K562 (cell line): Measurements from ENCODE around the gene IL6R. TPM values are rescaled to one million over a fixed set of nuclear protein-coding genes. Genes with fewer than 3 reads are reported as not detected.

ENCODE experiments used
- ATAC-seq: fragments of 200-7000 bp; cut with Tn5 transposase; 3 replicates; pipeline ENCODE4 v1.9.1; 2020; ENCODE audit warnings: moderate library complexity
- BruUV-seq: library from RNA; stranded (reverse); fragments of 400-500 nt; replicated peaks from 2 replicates; lab custom pipeline; 2021; lab: Mats Ljungman, UMichigan
- CTCF ChIA-PET: fragments of 300-600 bp; formaldehyde crosslinking; extraction: SDS; loops from one replicate; lab custom pipeline; 2021; ENCODE audit warnings: low intra/inter-chr PET ratio; lab: Yijun Ruan, JAX
- POLR2A ChIA-PET: fragments of 300-600, 350-650 bp; sonication (Branson Sonifier 250); formaldehyde crosslinking; extraction: SDS; loops from one replicate; lab custom pipeline; 2021; ENCODE audit warnings: antibody characterized with exemption, inconsistent platforms; lab: Yijun Ruan, JAX
- DNase-seq, 4 experiments: peaks; one replicate each; pipeline versions ENCODE4 v3.0.0 to v3.0.0-alpha.2; 2011 to 2018; ENCODE audit warnings: low spot score in 3 of 4, mixed read lengths in 3 of 4; ENCODE audit errors: extremely low read depth in 1 of 4
- FAIRE-seq: peaks from 2 replicates; lab custom pipeline; 2011; peaks lifted over from hg19 to GRCh38; lab: Jason Lieb, UNC
- H2AFZ ChIP-seq: 2 replicates; pipeline ENCODE4 v1.6.0; 2011; ENCODE audit warnings: low read depth, low read length, control low read depth, inconsistent platforms
- H3K27ac ChIP-seq: fragments of 200-600 bp; 3 replicates; pipeline ENCODE4 v1.8.0; 2011; ENCODE audit warnings: low read depth, mild to moderate bottlenecking, control low read depth, inconsistent platforms, low read length, moderate library complexity, mixed read lengths; ENCODE audit errors: extremely low read depth
- H3K27me3 ChIP-seq, 2 experiments: fragments of 300-600 bp in 1 of 2; 2 replicates in 1 of 2; 3 replicates in 1 of 2; pipeline versions ENCODE4 v1.6.0 to v1.8.0; 2011; ENCODE audit warnings: inconsistent platforms in 2 of 2, low read length in 2 of 2, mild to moderate bottlenecking in 1 of 2, mixed read lengths in 1 of 2, moderate library complexity in 1 of 2; ENCODE audit not compliant: control insufficient read depth in 2 of 2, insufficient read depth in 2 of 2
- H3K36me3 ChIP-seq: fragments of 300-600 bp; 3 replicates; pipeline ENCODE4 v1.8.0; 2011; ENCODE audit warnings: mild to moderate bottlenecking, low read length, inconsistent platforms; ENCODE audit not compliant: control insufficient read depth, insufficient read depth
- H3K4me1 ChIP-seq, 2 experiments: fragments of 200-600 bp in 1 of 2; replicated peaks in 1 of 2; 2 replicates in 1 of 2; 3 replicates in 1 of 2; pipeline versions ENCODE4 v1.5.1 to v1.8.0; 2011; ENCODE audit warnings: inconsistent platforms in 2 of 2, low read length in 2 of 2, mild to moderate bottlenecking in 1 of 2, mixed read lengths in 1 of 2, moderate library complexity in 1 of 2; ENCODE audit not compliant: control insufficient read depth in 2 of 2, insufficient read depth in 2 of 2
- H3K4me2 ChIP-seq: 2 replicates; pipeline ENCODE4 v1.6.1; 2011; ENCODE audit warnings: low read length, control low read depth, inconsistent platforms, mixed read lengths; ENCODE audit not compliant: insufficient read depth
- H3K4me3 ChIP-seq: fragments of 200-600 bp; sonication (generic), shearing (Covaris generic); 2 replicates; pipeline ENCODE4 v1.5.1; 2016; ENCODE audit warnings: control low read depth, inconsistent platforms
- H3K79me2 ChIP-seq: fragments of 200-600 bp; 3 replicates; pipeline ENCODE4 v1.8.0; 2011; ENCODE audit warnings: low read length, inconsistent platforms; ENCODE audit not compliant: control insufficient read depth, insufficient read depth
- H3K9ac ChIP-seq, 2 experiments: 2 replicates each; pipeline versions ENCODE4 v1.6.0 to v1.6.1; 2011; ENCODE audit warnings: low read depth in 2 of 2, low read length in 2 of 2, control low read depth in 1 of 2, inconsistent platforms in 1 of 2, mild to moderate bottlenecking in 1 of 2, mixed read lengths in 1 of 2; ENCODE audit not compliant: insufficient read depth in 1 of 2
- H3K9me1 ChIP-seq: one replicate; pipeline ENCODE4 v1.6.0; 2011; ENCODE audit warnings: inconsistent platforms, mild to moderate bottlenecking, low read length, moderate library complexity; ENCODE audit not compliant: control insufficient read depth, insufficient read depth
- H3K9me3 ChIP-seq: replicated peaks from 2 replicates; pipeline ENCODE4 v1.5.1; 2011; ENCODE audit warnings: low read depth, low read length, inconsistent platforms; ENCODE audit not compliant: control insufficient read depth, insufficient read depth
- H4K20me1 ChIP-seq: replicated peaks from 2 replicates; pipeline ENCODE4 v1.6.1; 2011; ENCODE audit warnings: low read length, inconsistent platforms, mixed read lengths; ENCODE audit not compliant: control insufficient read depth, insufficient read depth
- DACH1 ChIP-seq: fragments of 450-650 bp; IDR thresholded peaks from 2 replicates; pipeline ENCODE4 v1.6.1; 2018; ENCODE audit not compliant: partially characterized antibody
- HMGN3 ChIP-seq: IDR thresholded peaks from 2 replicates; pipeline ENCODE4 v1.6.1; 2011; ENCODE audit warnings: borderline replicate concordance, low read depth, mild to moderate bottlenecking, mixed read lengths, low read length; ENCODE audit not compliant: insufficient read length; ENCODE audit errors: extremely low read depth
- TRIM28 ChIP-seq: fragments of 450-650 bp; IDR thresholded peaks from 2 replicates; pipeline ENCODE4 v1.6.1; 2017
- ZNF146 ChIP-seq: IDR thresholded peaks from one replicate; pipeline ENCODE4 v1.6.1; 2018; ENCODE audit warnings: missing compliant biosample characterization; ENCODE audit not compliant: unreplicated experiment
- WGBS: fragments of 100-300 bp; shearing (Covaris generic); methylation state at CpG from one replicate; pipeline ENCODE4 v1.1.6; 2016; ENCODE audit warnings: low coverage, mixed read lengths; ENCODE audit not compliant: insufficient coverage; ENCODE audit errors: missing lambda C conversion rate; 5-methylcytosine and 5-hydroxymethylcytosine counted together
- in situ Hi-C: fragments of 300-500 bp; cut with MboI; formaldehyde crosslinking; loops from 4 replicates; pipeline ENCODE4 v1.15.0; 2018; ENCODE audit warnings: inconsistent platforms, mixed read lengths
- intact Hi-C: fragments of 100-400 bp; cut with micrococcal nuclease; formaldehyde crosslinking; loops from 2 replicates; pipeline ENCODE4 v1.14.2; 2022
- polyA plus RNA-seq, 8 experiments: library from polyadenylated mRNA; depleted of rRNA in 4 of 8; stranded (reverse) in 5 of 8; unstranded in 3 of 8; fragments of >200 nt; fragmentation: Nextera tagmentation in 2 of 8; fragmentation: Illumina TruSeq in 1 of 8; extraction: Ambion mirVana in 2 of 8; extraction: Trizol in 1 of 8; gene quantifications; 2 replicates each; pipeline versions ENCODE4 v1.2.1 to v1.2.3, GENCODE V29; 2011 to 2014; ENCODE audit warnings: inconsistent platforms in 1 of 8, missing spikeins in 1 of 8
- total RNA-seq, 7 experiments: library from RNA; depleted of rRNA in 6 of 7; stranded (reverse); fragments of >200 nt in 6 of 7; fragmentation: Illumina TruSeq in 2 of 7; extraction: Trizol in 2 of 7; gene quantifications; 2 replicates each; pipeline versions ENCODE4 v1.2.1 to v1.2.3, GENCODE V29; 2011 to 2021; ENCODE audit warnings: low replicate concordance in 1 of 7
- TF ChIP-seq, protein P1 (sequence below), 2 experiments: IDR thresholded peaks in 1 of 2; conservative IDR thresholded peaks in 1 of 2; 2 replicates each; pipeline ENCODE4 v1.6.1; 2016; ENCODE audit warnings: low read depth in 2 of 2, mild to moderate bottlenecking in 1 of 2, missing compliant biosample characterization in 1 of 2, missing genetic modification characterization in 1 of 2, moderate library complexity in 1 of 2
- TF ChIP-seq, protein P2 (sequence below): fragments of 200-600 bp; sonication (generic); IDR thresholded peaks from one replicate; pipeline ENCODE4 v1.6.1; 2012; ENCODE audit warnings: mild to moderate bottlenecking, low read depth, low read length, inconsistent platforms

Gene IL6R
- total and polyA plus RNA-seq, 9 of the 15 experiments (the other 6 are each of a cell fraction or from before 2014, with no cell fraction given) = 0.05 to 1.1 (median 0.11) TPM; not detected in 2

DNA sequence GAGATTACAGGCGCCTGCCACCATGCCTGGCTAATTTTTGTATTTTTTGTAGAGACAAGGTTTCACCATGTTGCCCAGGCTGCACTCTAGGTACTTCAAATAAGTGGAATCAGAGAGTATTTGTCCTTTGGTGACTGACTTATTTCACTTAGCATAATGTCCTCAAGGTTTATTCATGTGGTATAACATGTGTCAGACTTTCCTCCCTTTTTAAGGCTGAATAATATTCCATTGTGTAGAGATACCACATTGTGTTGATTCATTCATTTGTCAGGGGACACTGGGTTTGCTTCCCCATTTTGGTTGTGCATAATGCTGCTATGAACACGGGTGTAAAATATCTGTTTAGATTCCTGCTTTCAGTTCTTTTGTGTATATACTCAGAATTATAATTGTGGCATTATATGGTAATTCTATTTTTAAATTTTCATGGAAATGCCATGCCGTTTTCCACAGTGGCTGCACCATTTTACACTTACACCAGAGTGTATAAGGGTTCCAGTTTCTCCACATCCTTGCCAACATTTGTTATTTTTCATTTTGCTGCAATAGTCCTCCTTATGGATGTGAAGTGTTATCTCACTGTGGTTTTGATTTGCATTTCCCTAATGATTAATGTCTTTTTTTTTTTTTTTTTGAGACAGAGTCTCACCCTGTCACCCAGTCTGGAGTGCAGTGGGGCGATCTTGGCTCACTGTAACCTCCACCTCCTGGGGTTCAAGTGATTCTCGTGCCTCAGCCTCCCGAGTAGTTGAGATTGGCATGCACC lies 35.1 kb downstream of the IL6R start:
- Histone ChIP-seq H3K36me3 (no peaks in the 10 kb centered on the region), H3K9me1 (no peaks in the 10 kb centered on the region), H4K20me1 (0 out of 2 replicates have a peak, but pooled peaks cover 3% of the 10 kb centered on the region), H3K9me3 (no peaks in the 10 kb centered on the region), H3K27ac (no peak overlapping the region), H3K9ac (no peak overlapping the region), H2AFZ (no peak overlapping the region), H3K79me2 (no peaks in the 10 kb centered on the region), H3K27me3 (peaks cover 16 to 32% of the 10 kb centered on the region in 2 experiments), H3K4me1 (peaks cover 7 to 9% of the 10 kb centered on the region in 2 experiments; a peak in 4 of 5 replicates), H3K4me2 (no peak overlapping the region), H3K4me3 (no peak overlapping the region)
- ChIA-PET CTCF (no interaction called here), POLR2A (no interaction called here)
- DNase-seq (no peak), FAIRE-seq (no peak), ATAC-seq (no peak)
- 3% methylated on average over 6 of the region's 6 CpGs for WGBS
- in situ Hi-C loops = no loop called here
- intact Hi-C loops = no loop called here
- BruUV-seq = no TSS peak
- TF ChIP-seq TRIM28 (no peak), DACH1 (no peak), ZNF146 (CRISPR knock-in tag) (peak; percentile 29), HMGN3 (no peak)
- TF ChIP-seq, protein P1, sequence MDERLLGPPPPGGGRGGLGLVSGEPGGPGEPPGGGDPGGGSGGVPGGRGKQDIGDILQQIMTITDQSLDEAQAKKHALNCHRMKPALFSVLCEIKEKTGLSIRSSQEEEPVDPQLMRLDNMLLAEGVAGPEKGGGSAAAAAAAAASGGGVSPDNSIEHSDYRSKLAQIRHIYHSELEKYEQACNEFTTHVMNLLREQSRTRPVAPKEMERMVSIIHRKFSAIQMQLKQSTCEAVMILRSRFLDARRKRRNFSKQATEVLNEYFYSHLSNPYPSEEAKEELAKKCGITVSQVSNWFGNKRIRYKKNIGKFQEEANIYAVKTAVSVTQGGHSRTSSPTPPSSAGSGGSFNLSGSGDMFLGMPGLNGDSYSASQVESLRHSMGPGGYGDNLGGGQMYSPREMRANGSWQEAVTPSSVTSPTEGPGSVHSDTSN (CRISPR knock-in tag; IDR thresholded peaks at IDR 0.05; ENCODE audit: low read depth) = no peak
- TF ChIP-seq, protein P1 (tag; conservative IDR thresholded peaks at IDR 0.05; ENCODE audit: low read depth) = 0 out of 2 replicates have a peak, but pooled peaks have one; percentile 10
- TF ChIP-seq, protein P2, sequence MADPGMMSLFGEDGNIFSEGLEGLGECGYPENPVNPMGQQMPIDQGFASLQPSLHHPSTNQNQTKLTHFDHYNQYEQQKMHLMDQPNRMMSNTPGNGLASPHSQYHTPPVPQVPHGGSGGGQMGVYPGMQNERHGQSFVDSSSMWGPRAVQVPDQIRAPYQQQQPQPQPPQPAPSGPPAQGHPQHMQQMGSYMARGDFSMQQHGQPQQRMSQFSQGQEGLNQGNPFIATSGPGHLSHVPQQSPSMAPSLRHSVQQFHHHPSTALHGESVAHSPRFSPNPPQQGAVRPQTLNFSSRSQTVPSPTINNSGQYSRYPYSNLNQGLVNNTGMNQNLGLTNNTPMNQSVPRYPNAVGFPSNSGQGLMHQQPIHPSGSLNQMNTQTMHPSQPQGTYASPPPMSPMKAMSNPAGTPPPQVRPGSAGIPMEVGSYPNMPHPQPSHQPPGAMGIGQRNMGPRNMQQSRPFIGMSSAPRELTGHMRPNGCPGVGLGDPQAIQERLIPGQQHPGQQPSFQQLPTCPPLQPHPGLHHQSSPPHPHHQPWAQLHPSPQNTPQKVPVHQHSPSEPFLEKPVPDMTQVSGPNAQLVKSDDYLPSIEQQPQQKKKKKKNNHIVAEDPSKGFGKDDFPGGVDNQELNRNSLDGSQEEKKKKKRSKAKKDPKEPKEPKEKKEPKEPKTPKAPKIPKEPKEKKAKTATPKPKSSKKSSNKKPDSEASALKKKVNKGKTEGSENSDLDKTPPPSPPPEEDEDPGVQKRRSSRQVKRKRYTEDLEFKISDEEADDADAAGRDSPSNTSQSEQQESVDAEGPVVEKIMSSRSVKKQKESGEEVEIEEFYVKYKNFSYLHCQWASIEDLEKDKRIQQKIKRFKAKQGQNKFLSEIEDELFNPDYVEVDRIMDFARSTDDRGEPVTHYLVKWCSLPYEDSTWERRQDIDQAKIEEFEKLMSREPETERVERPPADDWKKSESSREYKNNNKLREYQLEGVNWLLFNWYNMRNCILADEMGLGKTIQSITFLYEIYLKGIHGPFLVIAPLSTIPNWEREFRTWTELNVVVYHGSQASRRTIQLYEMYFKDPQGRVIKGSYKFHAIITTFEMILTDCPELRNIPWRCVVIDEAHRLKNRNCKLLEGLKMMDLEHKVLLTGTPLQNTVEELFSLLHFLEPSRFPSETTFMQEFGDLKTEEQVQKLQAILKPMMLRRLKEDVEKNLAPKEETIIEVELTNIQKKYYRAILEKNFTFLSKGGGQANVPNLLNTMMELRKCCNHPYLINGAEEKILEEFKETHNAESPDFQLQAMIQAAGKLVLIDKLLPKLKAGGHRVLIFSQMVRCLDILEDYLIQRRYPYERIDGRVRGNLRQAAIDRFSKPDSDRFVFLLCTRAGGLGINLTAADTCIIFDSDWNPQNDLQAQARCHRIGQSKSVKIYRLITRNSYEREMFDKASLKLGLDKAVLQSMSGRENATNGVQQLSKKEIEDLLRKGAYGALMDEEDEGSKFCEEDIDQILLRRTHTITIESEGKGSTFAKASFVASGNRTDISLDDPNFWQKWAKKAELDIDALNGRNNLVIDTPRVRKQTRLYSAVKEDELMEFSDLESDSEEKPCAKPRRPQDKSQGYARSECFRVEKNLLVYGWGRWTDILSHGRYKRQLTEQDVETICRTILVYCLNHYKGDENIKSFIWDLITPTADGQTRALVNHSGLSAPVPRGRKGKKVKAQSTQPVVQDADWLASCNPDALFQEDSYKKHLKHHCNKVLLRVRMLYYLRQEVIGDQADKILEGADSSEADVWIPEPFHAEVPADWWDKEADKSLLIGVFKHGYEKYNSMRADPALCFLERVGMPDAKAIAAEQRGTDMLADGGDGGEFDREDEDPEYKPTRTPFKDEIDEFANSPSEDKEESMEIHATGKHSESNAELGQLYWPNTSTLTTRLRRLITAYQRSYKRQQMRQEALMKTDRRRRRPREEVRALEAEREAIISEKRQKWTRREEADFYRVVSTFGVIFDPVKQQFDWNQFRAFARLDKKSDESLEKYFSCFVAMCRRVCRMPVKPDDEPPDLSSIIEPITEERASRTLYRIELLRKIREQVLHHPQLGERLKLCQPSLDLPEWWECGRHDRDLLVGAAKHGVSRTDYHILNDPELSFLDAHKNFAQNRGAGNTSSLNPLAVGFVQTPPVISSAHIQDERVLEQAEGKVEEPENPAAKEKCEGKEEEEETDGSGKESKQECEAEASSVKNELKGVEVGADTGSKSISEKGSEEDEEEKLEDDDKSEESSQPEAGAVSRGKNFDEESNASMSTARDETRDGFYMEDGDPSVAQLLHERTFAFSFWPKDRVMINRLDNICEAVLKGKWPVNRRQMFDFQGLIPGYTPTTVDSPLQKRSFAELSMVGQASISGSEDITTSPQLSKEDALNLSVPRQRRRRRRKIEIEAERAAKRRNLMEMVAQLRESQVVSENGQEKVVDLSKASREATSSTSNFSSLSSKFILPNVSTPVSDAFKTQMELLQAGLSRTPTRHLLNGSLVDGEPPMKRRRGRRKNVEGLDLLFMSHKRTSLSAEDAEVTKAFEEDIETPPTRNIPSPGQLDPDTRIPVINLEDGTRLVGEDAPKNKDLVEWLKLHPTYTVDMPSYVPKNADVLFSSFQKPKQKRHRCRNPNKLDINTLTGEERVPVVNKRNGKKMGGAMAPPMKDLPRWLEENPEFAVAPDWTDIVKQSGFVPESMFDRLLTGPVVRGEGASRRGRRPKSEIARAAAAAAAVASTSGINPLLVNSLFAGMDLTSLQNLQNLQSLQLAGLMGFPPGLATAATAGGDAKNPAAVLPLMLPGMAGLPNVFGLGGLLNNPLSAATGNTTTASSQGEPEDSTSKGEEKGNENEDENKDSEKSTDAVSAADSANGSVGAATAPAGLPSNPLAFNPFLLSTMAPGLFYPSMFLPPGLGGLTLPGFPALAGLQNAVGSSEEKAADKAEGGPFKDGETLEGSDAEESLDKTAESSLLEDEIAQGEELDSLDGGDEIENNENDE = no peak
